ENCODE measurements around the gene GSDMA.

GSDMA gene, protein sequence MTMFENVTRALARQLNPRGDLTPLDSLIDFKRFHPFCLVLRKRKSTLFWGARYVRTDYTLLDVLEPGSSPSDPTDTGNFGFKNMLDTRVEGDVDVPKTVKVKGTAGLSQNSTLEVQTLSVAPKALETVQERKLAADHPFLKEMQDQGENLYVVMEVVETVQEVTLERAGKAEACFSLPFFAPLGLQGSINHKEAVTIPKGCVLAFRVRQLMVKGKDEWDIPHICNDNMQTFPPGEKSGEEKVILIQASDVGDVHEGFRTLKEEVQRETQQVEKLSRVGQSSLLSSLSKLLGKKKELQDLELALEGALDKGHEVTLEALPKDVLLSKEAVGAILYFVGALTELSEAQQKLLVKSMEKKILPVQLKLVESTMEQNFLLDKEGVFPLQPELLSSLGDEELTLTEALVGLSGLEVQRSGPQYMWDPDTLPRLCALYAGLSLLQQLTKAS

DNA sequence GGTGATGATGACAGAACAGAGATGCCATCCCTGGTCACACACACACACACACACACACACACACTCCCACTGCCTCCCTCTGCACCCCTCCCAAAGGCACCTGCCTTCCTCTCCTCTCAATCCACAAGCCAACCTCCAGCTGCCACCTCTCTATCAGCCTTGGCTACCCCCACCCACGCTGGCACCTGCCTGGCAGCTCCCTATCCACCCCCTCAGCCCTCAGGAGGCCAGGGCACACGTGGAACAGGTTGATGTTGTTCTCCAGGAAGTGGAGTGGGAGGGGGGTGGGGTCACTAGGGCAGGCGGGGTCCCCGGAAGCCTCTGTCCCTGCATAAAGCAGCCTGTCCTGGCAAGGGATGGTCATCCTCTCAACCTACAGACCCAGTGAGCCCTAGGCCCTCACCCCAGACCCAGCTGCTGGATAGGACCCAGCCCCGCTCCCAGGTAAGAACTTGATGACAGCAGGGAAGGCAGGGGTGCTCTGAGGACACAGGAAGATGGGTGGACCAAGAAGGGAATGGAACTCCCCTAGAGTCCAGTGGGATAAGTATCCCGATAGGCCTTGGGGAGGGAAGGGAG lies at the start of gene GSDMA:
Gene GSDMA, plus strand, starts transcription at position 363 of the 579 bp plus-strand sequence. CDS start 2,684 bp downstream, outside the sequence.
- DNase-seq = no peak

DNA sequence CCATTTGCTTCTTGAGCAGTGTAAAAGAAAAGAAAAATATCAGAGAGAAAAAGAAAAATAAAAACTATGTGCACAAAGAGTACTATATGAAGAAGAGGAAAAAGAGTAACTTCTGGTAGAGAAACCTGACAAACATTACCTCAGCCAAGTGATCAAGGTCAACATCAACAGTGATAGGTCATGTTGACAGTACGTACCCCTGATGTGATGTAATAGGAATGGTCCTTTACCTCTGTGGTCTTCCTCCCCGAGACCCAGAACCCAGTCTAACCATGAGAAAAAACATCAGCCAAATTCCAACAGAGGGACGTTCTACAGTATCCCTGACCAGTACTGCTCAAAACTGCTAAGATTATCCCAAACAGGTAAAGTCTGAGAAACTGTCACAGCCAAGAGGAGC lies 48.8 kb upstream of the GSDMA start:
- no peak for DNase-seq

DNA sequence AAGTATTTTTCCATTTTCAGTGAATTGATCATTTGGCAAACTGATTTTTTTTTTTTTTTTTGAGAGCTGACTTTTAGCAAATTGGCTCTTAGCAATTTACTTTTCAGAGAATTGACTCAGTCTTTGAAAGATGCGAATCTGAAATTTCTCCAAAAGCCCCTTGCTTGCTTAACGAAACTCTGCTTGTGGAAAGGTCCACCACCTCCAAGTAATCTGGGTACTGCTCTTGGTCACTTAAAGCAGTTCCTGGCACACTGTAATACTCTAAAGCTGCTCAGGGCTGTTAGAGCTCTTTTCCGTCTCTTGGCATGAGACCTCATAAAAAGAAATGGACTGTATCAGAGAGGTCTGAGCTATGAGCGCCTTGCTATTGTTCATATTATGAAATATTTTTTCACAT lies 47.2 kb upstream of the GSDMA start:
- DNase-seq = no peak

DNA sequence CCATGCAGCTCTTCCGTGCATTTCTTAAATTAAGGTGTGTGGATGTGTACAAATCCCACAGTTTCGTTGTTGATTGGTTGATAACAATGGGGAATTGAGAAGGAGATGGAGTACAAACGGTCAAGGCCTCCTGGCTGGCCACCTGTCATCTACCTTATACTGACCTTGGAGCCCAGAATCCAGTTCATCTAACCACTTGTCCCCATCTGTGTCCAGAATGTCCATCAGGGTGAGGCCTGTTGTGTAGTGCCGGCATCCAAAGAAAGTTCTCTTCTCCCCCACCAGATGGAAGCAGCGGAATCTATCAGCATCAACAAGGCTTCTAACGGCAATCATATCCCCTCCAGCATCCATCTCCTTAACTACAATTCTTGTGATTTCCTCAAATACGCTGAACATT lies 45.9 kb upstream of the GSDMA start:
- no peak for DNase-seq

DNA sequence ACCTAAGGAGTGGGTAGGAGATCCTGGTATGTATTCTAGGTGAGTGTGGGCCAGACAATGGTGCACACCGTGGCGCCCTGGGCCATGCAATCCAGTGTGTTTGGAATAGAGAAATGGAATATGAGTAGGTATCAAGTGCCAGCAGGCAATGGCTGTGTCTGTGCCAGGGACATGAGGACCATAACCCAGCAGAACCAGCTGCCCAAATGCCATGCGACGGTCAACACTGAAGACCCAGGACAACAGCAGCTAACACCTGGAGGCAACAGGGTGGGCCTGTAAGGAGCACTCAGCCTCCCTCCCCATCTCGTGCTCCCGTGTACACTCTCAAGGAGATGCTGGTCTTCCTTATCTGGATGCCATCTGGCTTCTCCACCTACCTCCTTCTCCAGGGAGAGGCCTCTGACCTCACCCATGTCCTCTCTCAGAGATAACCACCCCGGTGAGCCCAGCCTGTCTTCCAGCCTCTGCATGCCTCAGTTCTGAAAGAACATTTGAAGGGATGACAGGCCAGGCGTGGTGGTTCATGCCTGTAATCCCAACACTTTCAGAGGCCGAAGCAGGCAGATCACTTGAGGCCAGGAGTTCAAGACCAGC lies 43.6 kb upstream of the GSDMA start:
- DNase-seq = no peak

DNA sequence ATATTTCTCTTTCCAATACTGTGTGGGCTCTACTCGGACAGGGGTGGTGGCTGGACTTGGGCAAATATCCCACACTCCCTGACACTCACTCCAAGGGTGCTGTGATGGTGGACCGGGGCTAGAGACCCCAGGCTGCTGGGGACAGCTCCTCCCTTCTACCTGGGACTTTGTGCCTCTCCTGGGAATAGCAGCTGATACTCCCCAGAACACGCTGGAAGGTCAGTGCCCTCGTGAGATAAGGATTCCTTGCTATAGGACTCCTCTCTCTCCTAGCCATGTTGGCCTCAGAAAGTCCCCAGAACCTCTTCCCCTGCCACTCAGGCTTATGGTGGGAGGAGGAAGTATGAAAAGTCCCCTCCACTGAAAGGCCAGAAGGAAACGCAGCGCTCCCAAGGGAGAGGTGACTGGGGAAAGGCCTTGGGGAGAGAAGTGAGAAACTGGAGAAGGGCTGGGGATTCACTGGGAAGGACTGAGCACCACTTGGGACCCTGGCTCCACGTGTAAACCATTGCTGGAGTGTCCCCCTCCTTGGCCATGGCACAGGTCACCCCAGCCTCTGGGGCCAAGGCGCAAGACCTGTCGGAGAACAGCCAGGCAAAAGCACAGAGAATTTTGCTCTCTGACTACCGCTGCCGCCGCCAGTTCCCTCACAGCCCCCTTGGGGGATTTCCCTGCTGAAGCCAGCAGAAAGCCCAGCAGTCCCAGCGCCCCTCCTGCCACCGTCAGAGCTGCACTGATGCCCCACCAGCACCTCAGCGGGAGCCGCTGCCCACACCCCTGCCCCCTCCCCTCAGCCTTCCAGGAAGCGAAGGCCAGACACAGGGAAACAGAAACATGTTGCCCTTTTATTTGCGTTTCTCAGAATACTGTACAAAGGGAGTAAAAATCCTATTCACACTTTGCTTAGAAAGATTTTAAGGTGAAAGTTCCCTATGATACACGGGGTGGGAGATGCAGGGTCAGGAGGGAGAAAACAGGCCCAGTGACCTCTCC lies 42.3 kb upstream of the GSDMA start:
- peak; percentile 62 for DNase-seq

DNA sequence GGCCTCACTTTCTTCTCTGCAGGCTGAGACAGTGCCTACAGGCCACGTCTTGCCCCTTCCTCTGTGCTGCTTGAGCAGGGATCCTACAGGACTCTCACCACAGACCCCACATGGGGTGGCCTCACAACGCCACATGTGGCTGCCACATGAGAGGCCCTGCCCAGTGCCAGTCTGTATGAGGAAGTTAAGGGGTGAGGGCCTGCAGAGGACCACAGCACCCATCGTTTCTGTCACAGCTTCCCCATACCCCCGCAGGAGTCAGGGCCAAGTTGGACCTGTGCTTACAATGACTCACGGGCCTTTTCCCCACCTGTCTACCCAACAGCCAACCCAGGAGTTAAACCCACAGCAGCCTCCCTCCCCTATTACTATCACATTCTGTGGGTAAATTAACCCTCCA lies 41.5 kb upstream of the GSDMA start:
- peak; percentile 27 for DNase-seq

DNA sequence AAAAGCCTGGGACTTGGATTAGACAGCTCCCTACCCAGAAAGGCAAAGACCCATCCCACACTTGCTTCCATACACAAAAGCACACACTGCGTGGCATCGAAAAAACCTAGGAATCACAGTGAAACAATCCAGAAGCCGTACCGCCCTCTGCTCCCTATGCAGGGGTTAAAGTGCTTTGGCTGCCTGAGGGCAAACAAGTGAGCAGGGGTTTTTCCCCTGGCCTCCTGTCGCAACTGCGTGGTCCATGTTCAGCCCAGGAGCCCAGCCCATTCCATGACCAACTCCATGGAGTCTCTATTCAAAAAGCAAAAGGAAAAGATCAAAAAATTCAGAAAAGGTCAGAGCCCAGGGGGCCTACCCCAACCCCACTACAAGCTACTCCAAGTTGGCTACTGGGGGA lies 40.8 kb upstream of the GSDMA start:
- no peak for DNase-seq

DNA sequence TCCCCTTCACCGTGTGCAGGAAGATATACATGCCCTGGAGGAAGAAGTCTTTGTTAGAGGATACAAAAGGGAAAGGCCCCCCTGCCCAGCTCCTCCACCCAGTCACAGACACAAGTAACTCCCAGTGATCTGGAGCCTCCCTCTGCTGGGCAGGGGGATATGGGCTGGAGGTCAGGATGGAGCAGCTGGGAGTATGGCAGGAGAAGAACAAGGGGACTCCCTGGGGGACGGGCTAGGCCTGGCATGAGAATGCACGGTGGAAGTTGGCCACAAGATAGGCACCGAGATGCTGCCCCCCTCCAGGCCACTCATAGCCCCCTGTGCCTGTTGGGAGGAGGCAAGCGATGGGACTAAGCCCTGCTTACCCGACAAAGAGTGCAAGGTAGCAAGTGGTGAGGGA lies 39.6 kb upstream of the GSDMA start:
- DNase-seq = no peak

DNA sequence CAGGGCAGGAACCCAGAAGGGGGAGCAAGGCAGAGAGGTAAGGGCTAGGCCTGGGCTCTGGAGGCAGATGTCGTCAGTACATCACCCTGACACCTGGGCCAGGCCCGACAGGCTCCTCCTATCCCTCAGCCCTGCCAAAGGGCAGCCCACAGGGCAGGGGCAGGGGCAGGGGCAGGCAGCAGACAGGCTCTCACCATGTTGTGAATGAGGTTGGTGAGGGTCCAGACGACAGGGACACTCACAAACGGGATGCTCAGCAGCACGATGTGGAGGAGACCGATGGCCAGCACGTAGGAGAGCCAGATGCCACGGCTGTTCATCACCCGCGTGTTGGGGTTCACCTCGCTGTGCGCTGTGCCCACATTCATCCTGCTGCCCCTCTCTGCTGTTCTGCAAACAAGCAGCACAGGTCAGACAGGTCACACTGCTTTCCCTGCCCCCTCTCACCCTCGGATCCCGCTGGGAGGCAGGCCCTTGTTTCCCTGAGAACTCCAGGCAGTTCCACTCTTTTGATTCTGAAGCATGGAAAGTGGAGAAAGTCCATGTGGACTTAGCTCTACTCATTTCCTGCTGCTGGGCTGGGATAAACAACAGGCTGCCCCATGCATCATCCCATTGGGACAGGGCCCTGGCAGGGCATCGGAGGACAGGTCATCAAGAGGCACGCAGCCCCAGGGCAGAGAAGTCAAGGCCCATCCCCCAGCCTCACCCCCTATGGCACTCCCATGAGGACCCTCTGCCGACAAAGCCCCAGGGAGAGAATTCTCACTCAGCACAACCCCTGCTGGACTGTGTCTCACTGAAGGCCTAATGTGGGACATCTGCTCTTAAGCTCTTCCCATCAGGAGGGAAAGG lies 38.7 kb upstream of the GSDMA start:
- no peak for DNase-seq

DNA sequence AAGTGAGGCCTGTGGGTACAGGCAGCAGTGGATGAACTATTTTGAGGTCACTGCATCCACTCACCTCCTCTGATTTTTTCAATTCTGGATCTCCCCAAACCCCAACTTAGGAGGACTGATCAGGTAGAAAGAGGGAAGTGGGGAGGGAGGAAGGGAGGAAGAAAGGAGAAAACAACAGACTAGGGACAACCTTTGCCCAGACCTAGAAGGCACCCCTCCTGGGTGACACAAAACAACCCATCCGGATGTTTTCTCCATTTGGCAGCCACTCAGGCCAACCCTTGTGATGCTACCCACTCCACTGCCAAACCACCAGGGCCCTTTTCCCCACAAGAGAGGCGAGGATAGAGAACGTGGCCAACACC lies 38.1 kb upstream of the GSDMA start:
- DNase-seq = no peak

DNA sequence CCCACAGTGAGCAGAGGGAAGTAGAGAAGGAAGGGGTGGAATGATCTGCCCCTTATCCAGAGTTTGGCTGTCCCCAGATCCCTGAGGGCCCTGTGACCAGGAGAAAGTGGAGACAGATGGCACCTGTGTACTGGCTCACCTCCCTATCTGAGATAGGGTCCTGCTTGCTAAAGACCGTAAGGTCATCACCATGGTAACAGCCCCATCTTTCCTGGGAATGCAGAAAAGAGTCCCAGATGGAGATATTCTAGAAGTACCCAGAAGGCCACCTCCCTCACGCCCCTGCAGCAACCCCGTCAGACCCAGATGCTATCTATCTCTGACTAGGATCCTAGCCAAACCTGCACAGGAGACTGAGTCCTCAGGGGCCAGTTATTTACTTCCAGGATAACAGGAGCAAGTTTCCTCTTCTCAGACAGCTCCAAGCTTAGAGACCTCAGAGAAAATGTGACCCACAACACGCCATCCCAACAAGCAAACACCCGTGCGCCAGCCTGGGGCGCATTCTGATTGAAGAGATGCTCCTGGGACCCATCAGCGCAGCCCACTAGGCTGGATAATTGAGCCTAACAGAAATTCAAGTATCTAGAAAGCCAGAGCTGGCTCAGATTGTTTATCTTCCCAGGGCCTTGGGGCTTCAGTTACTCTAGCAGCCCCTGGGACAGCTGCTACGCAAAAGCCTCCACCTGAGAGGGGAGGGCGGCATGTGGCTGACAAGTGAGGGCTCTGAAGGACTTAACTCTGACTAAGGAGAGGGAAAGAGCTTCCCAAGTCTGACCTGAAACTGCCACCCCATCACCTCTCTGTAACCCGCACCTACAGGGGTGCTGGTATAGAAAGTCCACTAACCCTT lies 37.3 kb upstream of the GSDMA start:
- no peak for DNase-seq

DNA sequence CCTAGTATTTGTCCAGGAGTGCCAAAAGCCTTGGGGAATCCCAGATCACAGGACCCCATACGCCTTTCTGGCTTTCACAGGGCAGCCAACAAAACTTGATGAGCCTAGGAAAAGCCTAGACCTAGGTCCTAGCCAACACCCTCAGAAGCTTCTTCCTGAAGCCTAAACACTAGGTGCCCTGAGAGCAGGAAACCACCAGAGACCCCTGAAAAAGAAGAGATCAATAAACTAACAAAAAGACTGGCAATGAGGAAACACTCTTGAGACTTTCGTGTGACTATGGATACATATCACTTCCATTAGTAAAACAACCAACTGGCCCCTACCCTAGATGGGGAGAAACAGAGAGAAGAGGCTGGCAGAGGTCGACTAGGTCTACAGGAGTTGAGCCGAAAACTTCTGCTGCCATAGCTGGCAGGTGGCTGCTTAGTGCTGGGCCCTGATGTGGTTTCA lies 36.6 kb upstream of the GSDMA start:
- DNase-seq = no peak

DNA sequence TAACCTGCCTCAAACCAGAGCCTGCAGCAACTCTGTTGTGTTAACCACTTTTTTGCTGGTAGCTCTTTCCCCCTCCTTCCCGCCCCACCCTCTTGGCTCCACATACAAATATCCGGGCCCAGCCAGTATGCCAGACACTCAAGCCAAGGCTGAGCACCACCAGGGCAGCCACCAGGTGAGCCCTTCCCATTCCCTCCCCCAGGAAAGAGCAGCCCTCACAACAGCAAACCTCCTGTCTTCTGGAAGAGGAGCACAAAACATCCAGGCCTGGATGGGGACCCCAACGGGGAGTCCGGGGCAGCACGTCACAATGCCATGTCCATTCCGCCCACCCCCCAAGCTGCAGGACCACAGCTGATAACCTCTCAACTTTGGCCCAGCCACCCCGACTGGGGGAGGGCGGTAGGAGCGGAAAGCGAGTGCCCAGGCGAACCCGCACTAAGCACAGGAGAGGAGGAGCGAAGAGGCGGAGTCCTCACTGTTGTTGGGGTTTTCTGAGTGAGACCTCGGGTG lies 36.2 kb upstream of the GSDMA start:
- DNase-seq = peak; percentile 54

DNA sequence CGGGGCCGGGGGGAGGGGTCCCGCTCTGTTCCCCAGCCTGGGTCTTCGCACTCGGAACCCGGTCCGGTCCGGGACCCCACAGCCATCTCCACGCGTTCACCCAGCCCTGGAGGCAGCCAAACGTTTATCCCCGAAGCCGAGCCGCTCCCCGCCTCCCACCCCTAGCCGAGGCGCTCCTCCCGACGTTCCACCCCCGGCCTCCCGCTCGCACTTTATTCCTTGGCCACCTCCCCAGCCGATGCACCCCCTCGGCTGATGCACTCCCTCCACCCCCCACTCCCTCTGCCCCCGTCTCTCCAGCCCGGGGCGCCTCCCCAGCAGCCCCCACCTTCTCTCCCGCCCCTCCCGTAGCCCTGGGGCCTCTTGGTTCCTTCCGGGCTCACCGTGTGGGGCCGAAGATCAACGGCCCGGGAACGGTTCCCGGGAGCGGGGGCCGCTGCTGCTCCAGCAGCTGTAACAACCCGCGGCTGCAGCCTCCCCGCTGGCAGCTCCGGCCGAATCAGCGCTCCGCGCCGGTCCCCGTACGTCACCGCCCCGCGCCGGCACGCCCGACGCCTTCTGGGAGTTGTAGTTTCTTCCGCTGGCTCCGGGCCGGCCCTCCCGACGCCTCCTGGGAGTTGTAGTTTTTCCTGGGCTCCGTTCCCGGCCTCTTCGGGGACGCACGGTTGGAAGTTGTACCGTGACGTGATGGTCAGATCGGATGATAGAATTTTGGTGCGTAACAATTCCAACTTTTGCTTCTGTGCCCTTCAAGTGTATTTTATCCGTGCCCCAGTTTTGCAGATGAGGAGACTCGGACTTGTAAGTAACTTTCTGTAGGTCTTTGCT lies 35.5 kb upstream of the GSDMA start, which contains the start of the genes LRRC3C and ORMDL3:
Gene LRRC3C, plus strand, starts transcription at position 632 of the 828 bp plus-strand sequence. CDS start 13,792 bp downstream, outside the sequence.
Gene ORMDL3, minus strand, starts transcription at position 501 of the 828 bp plus-strand sequence. CDS start 3,398 bp downstream, outside the sequence.
- peak; percentile 92 for DNase-seq

DNA sequence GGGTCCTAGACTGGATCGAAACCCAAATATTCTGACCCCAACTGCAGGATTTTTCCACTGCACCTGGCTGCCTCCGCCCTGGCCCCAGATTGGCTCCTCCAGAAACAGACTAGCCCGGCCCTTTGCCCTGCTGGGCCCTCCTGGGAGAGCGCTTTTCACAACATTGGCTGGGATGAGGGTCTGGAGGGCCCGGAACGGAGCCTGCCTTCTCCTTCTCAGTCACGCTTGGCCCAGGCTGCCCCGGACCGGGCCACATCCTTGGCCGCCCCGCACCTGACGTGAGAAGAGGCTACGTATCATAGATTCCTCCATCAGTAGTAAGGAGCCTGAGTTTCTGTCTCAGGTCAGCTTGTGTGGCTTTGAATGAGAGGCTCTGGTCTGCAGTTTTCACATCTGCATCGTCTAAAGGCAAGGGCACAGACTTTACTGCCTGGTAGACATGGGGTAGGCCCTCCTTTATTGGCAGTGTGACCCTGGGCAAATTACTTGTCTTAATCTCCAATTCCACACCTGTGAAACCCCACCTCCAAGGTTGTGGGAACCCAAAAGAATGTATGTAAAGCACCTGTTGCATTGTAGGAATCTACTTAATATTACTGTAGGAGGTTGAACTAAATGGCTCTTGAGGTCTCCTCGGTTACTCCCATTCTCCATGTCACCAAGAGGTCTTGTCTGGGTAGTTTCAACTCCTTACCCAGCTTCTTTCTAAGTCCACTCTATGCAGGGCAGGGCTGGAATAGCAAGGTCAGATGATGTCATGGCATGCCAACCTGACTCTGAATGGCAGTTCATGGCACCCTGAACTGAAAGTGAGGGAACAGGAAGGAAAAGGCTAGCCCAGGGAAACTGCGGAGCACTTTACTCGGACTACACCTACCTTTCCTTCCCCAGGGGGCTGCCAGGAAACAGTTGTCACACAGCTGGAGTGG lies 34.6 kb upstream of the GSDMA start:
- DNase-seq = no peak

DNA sequence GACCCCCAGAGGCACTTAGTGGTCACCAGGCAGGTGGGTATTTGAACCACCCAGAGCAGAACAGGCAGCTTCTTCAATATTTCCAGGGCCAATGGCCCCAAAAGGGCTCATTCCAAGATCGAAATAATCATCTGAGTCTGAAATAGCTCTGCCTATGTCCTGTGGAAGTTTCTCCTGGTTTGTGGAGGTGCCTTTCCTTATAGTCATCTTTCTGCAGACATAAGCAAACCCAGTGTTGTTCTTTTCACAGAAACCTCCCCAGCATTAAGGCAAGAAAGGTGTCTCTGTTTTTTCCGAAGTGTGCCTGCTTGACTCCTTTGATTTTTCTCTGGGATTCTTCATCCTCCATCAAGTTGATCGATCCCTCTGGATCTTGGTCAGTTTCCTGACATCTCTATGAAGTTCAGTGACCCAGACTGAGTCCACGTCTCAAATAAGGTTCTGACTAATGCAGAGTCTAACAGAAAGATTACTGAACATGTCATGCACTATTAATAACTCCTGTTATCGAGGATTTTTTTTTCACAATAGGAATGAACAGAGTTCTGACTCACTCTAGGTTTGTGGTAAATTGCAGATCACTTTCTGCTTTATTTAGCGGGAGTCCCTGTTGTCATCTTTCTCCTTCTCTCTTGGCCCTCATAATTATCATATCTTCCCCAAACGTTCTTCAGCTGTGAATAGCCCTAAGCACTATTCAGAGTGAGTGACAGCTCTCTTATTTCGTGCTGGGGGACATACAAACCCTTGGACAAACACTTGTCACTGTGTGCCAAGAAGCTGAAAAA lies 33.8 kb upstream of the GSDMA start:
- DNase-seq = no peak

Measured in stimulated activated CD4-positive, alpha-beta T cell treated with anti-CD3 and anti-CD28 coated beads, Interleukin-1b, Interleukin-23, amount 100 ng/mL, for 48 hours (primary cell).